IMR-90 (cell line): ENCODE measurements around the gene LRG1.

Experiments used
- CEBPB ChIP-seq: IDR thresholded peaks from 2 replicates; pipeline ENCODE4 v1.6.1; 2012; ENCODE audit warnings: low read depth, low read length, improper control_type of control experiment
- NFE2L2 ChIP-seq: fragments of 150-350 bp; IDR thresholded peaks from 2 replicates; pipeline ENCODE4 v1.6.1; 2016; ENCODE audit warnings: low read depth, mild to moderate bottlenecking, low read length
- POLR2A ChIP-seq: IDR thresholded peaks from 2 replicates; pipeline ENCODE4 v1.6.1; 2012; ENCODE audit warnings: mild to moderate bottlenecking, low read depth, low read length
- TF ChIP-seq, protein P1 (sequence below): conservative IDR thresholded peaks from 2 replicates; pipeline ENCODE4 v1.5.1; 2012; ENCODE audit warnings: mild to moderate bottlenecking, low read depth, low read length, improper control_type of control experiment

DNA sequence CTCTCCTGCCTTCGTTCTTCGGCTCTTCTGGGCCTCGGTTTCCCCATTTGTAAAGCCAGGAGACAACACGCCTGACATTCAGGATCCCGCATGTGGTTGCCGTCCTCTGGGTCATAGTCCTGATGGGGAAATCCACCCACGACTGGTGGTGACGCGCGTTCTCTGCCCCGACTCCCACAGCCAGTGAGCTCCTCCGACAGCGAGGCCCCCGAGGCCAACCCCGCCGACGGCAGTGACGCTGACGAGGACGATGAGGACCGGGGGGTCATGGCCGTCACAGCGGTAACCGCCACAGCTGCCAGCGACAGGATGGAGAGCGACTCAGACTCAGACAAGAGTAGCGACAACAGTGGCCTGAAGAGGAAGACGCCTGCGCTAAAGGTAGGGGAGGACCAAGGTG lies 51.3 kb downstream of the LRG1 start:
- TF ChIP-seq POLR2A (no peak), CEBPB (no peak), NFE2L2 (no peak)
- TF ChIP-seq, protein P1, sequence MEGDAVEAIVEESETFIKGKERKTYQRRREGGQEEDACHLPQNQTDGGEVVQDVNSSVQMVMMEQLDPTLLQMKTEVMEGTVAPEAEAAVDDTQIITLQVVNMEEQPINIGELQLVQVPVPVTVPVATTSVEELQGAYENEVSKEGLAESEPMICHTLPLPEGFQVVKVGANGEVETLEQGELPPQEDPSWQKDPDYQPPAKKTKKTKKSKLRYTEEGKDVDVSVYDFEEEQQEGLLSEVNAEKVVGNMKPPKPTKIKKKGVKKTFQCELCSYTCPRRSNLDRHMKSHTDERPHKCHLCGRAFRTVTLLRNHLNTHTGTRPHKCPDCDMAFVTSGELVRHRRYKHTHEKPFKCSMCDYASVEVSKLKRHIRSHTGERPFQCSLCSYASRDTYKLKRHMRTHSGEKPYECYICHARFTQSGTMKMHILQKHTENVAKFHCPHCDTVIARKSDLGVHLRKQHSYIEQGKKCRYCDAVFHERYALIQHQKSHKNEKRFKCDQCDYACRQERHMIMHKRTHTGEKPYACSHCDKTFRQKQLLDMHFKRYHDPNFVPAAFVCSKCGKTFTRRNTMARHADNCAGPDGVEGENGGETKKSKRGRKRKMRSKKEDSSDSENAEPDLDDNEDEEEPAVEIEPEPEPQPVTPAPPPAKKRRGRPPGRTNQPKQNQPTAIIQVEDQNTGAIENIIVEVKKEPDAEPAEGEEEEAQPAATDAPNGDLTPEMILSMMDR, result no peak
